NCI-H1417 (cell line): ENCODE measurements around the gene AGR3.

Experiments used
- DNase-seq, 3 experiments: peaks; one replicate each; lab custom pipeline; 2025; lab: John Stamatoyannopoulos, UW

Gene AGR3

GRCh38 chr7:16838386-16838785, 43.4 kb downstream of the AGR3 start:
- no peak for DNase-seq

- no peak for DNase-seq
These were observed 45.3 kb downstream of the AGR3 start for GRCh38 chr7:16836481-16836880.

- DNase-seq = no peak
These were observed 48.4 kb downstream of the AGR3 start for GRCh38 chr7:16833373-16833772.

- DNase-seq = no peak
These were observed 55.7 kb downstream of the AGR3 start for GRCh38 chr7:16826060-16826459.

- no peak for DNase-seq
These were observed 59.8 kb downstream of the AGR3 start for GRCh38 chr7:16822029-16822428.

- DNase-seq = no peak
These were observed 63.1 kb downstream of the AGR3 start for GRCh38 chr7:16818732-16819131.

GRCh38 chr7:16817536-16817935, 64.2 kb downstream of the AGR3 start:
- peak in 1 of 3 experiments; percentile 10 for DNase-seq

GRCh38 chr7:16816824-16817223, 65.0 kb downstream of the AGR3 start:
- no peak for DNase-seq

- no peak for DNase-seq
These were observed 66.8 kb downstream of the AGR3 start for GRCh38 chr7:16815001-16815400.

GRCh38 chr7:16813232-16813616, 68.6 kb downstream of the AGR3 start:
- peak in 1 of 3 experiments; percentile 24 for DNase-seq

GRCh38 chr7:16812542-16813231, 69.1 kb downstream of the AGR3 start:
- no peak for DNase-seq

- DNase-seq = no peak
These were observed 70.2 kb downstream of the AGR3 start for GRCh38 chr7:16811551-16811950.

GRCh38 chr7:16810573-16810972, 71.2 kb downstream of the AGR3 start:
- peak in 1 of 3 experiments; percentile 23 for DNase-seq

GRCh38 chr7:16810112-16810511, 71.7 kb downstream of the AGR3 start:
- DNase-seq = no peak
